ELF-1 (cell line): ENCODE data around the gene TFB2M.
A peak's percentile ranks its signal among the peaks of the same experiment; 100 is the strongest.
"Not testable (repeated sequence)": the region's sequence is repeated elsewhere in the genome, so short reads cannot be mapped to it uniquely, and the experiment has no call there.

Source experiments
- DNase-seq: peaks from one replicate; pipeline ENCODE4 v3.0.0-alpha.2; 2016; ENCODE audit warnings: low read depth, low spot score

Gene TFB2M

GRCh38 chr1:246566128-246566812 is at the start of gene TFB2M, which contains the start of gene CNST:
Gene TFB2M, minus strand, starts transcription at chr1:246566261. Its CDS starts 123 bp downstream, at chr1:246566138.
Gene CNST, plus strand, starts transcription at chr1:246566456. Its CDS starts 25,107 bp downstream, at chr1:246591563.
- DNase-seq, result peak; percentile 98

- DNase-seq, result no peak
These were observed 47.2 kb upstream of the TFB2M start for GRCh38 chr1:246613096-246613758.

- DNase-seq, result no peak
These were observed 43.6 kb upstream of the TFB2M start for GRCh38 chr1:246609632-246610031.

- peak; percentile 63 for DNase-seq
These were observed 42.7 kb upstream of the TFB2M start for GRCh38 chr1:246608616-246609376.

GRCh38 chr1:246607462-246607861 is 41.4 kb upstream of the TFB2M start:
- DNase-seq, result no peak

GRCh38 chr1:246605231-246605630 is 39.2 kb upstream of the TFB2M start:
- not testable (repeated sequence) for DNase-seq

GRCh38 chr1:246602194-246602593 is 36.1 kb upstream of the TFB2M start:
- no peak for DNase-seq

- no peak for DNase-seq
These were observed 34.5 kb upstream of the TFB2M start for GRCh38 chr1:246600579-246600978.

- DNase-seq, result no peak
These were observed 33.3 kb upstream of the TFB2M start for GRCh38 chr1:246599315-246599714.

GRCh38 chr1:246597971-246598370 is 31.9 kb upstream of the TFB2M start:
- no peak for DNase-seq

- no peak for DNase-seq
These were observed 31.3 kb upstream of the TFB2M start for GRCh38 chr1:246597340-246597739.

- no peak for DNase-seq
These were observed 29.1 kb upstream of the TFB2M start for GRCh38 chr1:246595146-246595545.

GRCh38 chr1:246592695-246593094 is 26.6 kb upstream of the TFB2M start:
- DNase-seq, result no peak

GRCh38 chr1:246591958-246592357 is 25.9 kb upstream of the TFB2M start:
- DNase-seq, result no peak

GRCh38 chr1:246591504-246591903 is 25.4 kb upstream of the TFB2M start:
- DNase-seq, result no peak

GRCh38 chr1:246591047-246591446 is 25.0 kb upstream of the TFB2M start:
- no peak for DNase-seq

GRCh38 chr1:246589919-246590318 is 23.9 kb upstream of the TFB2M start:
- DNase-seq, result not testable (repeated sequence)

- no peak for DNase-seq
These were observed 22.2 kb upstream of the TFB2M start for GRCh38 chr1:246588159-246588721.

GRCh38 chr1:246587606-246588005 is 21.5 kb upstream of the TFB2M start:
- DNase-seq, result no peak

- DNase-seq, result no peak
These were observed 21.0 kb upstream of the TFB2M start for GRCh38 chr1:246587032-246587431.

GRCh38 chr1:246583448-246584185 is 17.6 kb upstream of the TFB2M start:
- DNase-seq, result no peak
